NCI-H345 treated with DMSO at 0.1 percent for 48 hours (cell line): Measurements from ENCODE around the gene ANKRD17.

ENCODE experiments used
- DNase-seq: peaks from one replicate; lab custom pipeline; 2025; ENCODE audit not compliant: unreplicated experiment; lab: John Stamatoyannopoulos, UW

Gene ANKRD17

GRCh38 chr4:73066445-73066844, 192.2 kb downstream of the ANKRD17 start:
- no peak for DNase-seq

DNA sequence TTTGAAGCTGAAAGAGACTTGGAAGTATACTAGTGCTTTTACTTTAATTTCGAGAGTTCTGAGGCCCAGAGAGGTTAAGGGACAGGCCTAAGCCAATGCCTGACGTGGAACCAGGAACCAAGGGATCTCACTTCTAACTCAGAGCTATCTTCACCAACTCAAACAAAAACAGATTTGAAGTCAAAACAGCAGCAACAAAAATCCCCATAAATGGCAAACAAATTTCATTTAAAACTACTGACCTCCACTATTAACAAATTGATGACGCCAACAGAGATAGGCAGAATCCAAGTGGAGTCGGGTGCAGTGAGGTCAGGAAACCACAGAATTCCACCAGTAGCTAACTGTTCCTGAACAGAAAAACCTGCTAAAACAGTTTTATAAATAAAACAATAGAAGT, 194.1 kb downstream of the ANKRD17 start:
- no peak for DNase-seq

GRCh38 chr4:73055241-73055897, 203.2 kb downstream of the ANKRD17 start:
- no peak for DNase-seq

DNA sequence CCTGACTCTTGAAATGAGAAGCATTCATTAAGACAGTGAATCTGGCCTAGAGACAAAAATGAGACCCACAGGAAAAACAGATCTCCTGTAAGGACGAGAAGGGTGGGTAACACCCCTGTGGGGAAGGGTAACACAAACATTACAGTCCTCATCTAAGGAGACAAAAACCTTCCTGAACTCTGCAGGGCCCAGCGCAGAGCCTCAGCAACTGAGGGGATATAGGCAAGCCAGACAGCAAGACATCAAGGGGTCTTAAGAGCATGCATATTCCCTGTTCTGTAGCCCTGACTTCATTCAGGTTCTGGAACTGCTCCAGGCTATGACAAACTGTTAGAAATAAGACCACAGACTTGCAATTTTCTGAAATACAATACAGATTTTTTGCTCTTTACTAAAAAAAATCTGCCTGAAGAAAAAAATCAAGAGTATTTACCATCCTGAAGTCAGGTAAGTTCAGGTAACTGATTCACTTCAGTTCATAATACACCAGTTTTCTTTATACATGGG, 204.6 kb downstream of the ANKRD17 start:
- no peak for DNase-seq

DNA sequence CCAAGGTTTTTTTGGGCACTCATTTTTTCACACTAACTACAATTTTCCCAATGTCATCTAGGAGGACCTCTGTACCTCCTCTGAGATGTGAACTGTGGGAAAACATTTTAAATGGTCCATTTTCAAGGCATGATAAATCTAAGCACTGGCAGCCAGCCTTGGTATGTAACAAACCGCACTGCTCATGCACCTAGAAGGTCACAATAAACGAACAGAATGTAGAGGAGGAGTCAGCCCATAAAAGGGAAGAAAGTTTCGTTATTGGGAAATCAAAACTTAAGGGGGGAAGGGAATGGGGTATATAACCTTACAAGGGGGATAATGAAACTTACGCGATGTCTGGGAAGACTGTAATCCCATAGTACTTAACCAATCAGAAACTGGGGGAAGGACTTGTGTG, 205.5 kb downstream of the ANKRD17 start:
- no peak for DNase-seq

DNA sequence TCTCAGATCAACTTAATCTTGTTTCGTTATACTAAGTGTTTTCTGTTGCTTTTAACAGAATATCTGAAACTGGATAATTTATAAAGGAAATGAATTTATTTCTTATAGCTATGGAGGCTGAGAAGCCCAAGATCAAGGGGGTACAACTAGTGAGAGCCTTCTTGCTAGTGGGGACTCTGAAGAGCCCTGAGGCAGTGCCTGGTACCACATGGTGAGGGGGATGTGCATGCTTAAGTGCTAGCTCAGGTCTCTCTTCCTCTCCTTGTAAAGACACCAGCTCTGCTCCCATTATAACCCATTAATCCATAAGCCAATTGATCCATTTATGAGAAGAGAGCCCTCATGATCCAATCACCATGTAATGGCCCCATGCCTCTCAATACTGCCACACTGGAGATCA, 207.0 kb downstream of the ANKRD17 start:
- no peak for DNase-seq

GRCh38 chr4:73045879-73046278, 212.7 kb downstream of the ANKRD17 start:
- no peak for DNase-seq

GRCh38 chr4:73037057-73037456, 221.5 kb downstream of the ANKRD17 start:
- DNase-seq, result no peak

- DNase-seq, result no peak
These were observed 222.5 kb downstream of the ANKRD17 start for GRCh38 chr4:73036123-73036522.

DNA sequence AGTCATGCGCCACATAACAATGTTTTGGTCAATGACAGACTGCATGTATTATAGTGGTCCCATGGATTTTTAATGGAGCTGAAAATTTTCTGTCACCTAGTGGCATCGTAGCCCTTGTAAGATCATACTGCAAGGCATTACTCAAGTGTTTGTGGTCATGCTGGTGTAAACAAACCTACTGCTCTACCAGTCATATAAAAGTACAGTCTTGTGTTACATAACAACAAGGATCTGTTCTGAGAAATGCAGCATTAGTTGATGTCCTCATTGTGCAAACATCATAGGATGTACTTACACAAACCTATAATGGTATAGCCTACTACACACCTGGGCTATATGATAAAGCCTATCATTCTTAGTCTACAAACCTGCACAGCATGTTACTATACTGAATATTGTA, 223.7 kb downstream of the ANKRD17 start:
- no peak for DNase-seq

DNA sequence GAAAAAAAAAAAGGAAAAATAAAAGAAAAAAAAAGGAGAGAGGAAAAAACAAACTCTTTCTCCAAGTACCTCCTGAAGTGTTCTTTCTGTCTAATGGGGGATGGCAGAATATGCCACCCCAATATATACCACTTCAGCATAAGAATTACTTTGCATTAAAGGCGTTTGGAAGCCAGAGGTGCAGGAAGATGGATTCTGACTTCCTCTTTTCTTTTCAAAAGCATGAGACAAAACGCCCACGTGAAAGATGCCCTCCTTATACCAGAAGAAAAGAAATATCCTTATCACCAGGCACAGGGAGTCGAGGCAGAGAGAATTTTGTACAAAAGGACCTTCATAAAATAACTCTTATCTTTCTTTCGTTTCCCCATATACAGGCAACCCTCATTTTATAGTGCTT, 230.0 kb downstream of the ANKRD17 start:
- DNase-seq, result no peak
